ENCODE results near the gene S100A4.
"Not testable (repeated sequence)": the region's sequence is repeated elsewhere in the genome, so short reads cannot be mapped to it uniquely, and the experiment has no call there.

DNA sequence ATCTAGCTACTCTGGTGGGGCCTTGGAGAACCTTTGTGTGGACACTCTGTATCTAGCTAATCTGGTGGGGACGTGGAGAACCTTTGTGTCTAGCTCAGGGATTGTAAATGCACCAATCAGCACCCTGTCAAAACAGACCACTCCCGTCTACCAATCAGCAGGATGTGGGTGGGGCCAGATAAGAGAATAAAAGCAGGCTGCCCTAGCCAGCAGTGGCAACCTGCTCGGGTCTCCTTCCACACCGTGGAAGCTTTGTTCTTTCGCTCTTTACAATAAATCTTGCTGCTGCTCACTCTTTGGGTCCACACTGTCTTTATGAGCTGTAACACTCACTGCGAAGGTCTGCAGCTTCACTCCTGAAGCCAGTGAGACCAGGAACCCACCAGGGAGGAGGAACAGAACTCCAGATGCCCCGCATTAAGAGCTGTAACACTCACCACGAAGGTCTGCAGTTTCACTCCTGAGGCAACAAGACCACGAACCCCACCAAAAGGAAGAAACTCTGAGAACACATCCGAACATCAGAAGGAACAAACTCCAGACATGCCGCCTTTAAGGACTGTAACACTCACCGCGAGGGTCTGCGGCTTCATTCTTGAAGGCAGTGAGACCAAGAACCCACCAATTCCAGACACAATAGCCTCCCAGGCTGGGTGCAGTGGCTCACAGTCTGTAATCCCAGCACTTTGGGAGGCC is 23.1 kb downstream of the S100A4 start:
- TF ChIP-seq, protein P1, sequence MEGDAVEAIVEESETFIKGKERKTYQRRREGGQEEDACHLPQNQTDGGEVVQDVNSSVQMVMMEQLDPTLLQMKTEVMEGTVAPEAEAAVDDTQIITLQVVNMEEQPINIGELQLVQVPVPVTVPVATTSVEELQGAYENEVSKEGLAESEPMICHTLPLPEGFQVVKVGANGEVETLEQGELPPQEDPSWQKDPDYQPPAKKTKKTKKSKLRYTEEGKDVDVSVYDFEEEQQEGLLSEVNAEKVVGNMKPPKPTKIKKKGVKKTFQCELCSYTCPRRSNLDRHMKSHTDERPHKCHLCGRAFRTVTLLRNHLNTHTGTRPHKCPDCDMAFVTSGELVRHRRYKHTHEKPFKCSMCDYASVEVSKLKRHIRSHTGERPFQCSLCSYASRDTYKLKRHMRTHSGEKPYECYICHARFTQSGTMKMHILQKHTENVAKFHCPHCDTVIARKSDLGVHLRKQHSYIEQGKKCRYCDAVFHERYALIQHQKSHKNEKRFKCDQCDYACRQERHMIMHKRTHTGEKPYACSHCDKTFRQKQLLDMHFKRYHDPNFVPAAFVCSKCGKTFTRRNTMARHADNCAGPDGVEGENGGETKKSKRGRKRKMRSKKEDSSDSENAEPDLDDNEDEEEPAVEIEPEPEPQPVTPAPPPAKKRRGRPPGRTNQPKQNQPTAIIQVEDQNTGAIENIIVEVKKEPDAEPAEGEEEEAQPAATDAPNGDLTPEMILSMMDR (IDR thresholded peaks at IDR 0.05), result not testable (repeated sequence)
- TF ChIP-seq POLR2A, POLR2AphosphoS5 (IDR thresholded peaks at IDR 0.05): not testable (repeated sequence)
